Measurements from ENCODE around the gene DNAJC4.

The DNAJC4 gene

DNA sequence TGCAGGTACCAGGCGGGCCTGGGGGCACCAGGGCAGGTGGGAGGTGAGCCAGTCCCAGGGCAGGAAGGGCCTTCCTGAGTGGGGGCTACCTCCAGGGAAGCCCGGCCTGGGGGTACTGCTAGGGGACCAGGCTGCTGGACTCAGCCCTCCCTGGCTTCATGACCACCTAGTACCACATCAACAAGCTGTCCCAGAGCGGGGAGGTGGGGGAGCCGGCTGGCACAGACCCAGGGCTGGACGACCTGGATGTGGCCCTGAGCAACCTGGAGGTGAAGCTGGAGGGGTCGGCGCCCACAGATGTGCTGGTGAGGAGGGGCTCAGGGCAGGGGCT is 11.0 kb upstream of the DNAJC4 start:
- TF ChIP-seq, protein P1, sequence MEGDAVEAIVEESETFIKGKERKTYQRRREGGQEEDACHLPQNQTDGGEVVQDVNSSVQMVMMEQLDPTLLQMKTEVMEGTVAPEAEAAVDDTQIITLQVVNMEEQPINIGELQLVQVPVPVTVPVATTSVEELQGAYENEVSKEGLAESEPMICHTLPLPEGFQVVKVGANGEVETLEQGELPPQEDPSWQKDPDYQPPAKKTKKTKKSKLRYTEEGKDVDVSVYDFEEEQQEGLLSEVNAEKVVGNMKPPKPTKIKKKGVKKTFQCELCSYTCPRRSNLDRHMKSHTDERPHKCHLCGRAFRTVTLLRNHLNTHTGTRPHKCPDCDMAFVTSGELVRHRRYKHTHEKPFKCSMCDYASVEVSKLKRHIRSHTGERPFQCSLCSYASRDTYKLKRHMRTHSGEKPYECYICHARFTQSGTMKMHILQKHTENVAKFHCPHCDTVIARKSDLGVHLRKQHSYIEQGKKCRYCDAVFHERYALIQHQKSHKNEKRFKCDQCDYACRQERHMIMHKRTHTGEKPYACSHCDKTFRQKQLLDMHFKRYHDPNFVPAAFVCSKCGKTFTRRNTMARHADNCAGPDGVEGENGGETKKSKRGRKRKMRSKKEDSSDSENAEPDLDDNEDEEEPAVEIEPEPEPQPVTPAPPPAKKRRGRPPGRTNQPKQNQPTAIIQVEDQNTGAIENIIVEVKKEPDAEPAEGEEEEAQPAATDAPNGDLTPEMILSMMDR (IDR thresholded peaks at IDR 0.05; ENCODE audit: insufficient read depth, low read depth, low read length, missing control alignments) = no peak
- no peak for DNase-seq (ENCODE audit: low read depth)
- no peak overlapping the region for H3K4me3 ChIP-seq (ENCODE audit: low read depth, low read length)

DNA sequence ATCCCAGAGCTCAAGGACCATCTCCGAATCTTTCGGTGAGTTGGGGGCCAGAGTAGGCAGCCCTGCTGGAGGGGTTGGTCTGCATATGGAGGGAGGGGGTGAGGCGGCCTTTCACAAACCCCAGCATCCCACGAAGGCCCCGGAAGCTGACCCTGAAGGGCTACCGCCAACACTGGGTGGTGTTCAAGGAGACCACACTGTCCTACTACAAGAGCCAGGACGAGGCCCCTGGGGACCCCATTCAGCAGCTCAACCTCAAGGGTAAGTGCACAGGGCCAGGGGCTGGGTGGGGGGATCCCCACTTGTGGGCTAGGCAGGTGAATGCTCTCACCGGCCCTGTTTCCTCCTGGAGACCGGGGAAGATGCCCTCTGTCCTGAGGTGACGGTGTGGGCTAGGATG is 10.6 kb upstream of the DNAJC4 start:
- peak; percentile 5 for DNase-seq (ENCODE audit: low read depth)
- TF ChIP-seq, protein P1 (IDR thresholded peaks at IDR 0.05; ENCODE audit: insufficient read depth, low read depth, low read length, missing control alignments) = no peak
- no peak overlapping the region for H3K4me3 ChIP-seq (ENCODE audit: low read depth, low read length)

DNA sequence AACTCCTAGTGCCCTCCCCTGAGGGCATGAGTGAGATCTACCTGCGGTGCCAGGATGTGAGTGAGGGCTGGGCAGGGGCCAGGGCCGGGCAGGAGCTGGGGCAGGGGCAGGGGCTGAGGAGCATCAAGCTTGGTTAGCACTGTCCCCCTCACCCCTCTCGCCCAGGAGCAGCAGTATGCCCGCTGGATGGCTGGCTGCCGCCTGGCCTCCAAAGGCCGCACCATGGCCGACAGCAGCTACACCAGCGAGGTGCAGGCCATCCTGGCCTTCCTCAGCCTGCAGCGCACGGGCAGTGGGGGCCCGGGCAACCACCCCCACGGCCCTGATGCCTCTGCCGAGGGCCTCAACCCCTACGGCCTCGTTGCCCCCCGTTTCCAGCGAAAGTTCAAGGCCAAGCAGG is 10.1 kb upstream of the DNAJC4 start:
- TF ChIP-seq, protein P1 (IDR thresholded peaks at IDR 0.05; ENCODE audit: insufficient read depth, low read depth, low read length, missing control alignments) = no peak
- no peak for DNase-seq (ENCODE audit: low read depth)
- no peak overlapping the region for H3K4me3 ChIP-seq (ENCODE audit: low read depth, low read length)

DNA sequence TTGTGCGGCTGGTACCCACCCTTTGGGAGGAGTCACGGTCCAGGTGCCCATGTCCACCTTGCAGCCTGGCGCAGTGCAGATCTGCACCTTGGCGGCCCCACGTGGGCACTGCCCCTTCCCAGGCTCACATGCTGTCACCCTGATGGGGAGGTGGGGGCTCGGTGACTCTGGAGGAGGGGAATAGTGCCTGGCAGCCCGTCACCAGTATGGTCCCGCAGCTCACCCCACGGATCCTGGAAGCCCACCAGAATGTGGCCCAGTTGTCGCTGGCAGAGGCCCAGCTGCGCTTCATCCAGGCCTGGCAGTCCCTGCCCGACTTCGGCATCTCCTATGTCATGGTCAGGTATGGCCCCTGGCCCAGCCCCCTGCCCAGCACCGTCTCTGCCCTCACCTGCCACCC is 9.6 kb upstream of the DNAJC4 start:
- TF ChIP-seq, protein P1 (IDR thresholded peaks at IDR 0.05; ENCODE audit: insufficient read depth, low read depth, low read length, missing control alignments) = no peak
- no peak overlapping the region for H3K4me3 ChIP-seq (ENCODE audit: low read depth, low read length)
- no peak for DNase-seq (ENCODE audit: low read depth)

DNA sequence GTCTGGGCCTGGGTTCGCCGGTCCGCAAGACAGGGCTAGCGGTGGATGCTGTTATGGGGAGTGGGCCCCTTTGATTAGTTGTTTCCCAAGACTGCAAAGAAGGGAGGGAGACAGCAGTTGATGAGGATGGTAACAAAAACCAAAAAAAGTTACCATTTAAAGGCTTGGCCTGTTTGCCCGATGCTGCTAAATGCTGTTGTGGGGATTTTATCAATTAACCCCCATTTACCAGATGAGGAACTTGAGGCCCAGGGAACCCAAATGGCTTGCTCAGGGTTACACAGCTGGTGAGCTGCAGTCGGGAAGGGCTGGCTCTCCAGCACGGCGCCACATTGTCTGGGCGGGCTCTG is 7.7 kb upstream of the DNAJC4 start:
- DNase-seq (ENCODE audit: low read depth) = peak; percentile 10
- no peak overlapping the region for H3K4me3 ChIP-seq (ENCODE audit: low read depth, low read length)
- TF ChIP-seq, protein P1 (IDR thresholded peaks at IDR 0.05; ENCODE audit: insufficient read depth, low read depth, low read length, missing control alignments) = no peak

DNA sequence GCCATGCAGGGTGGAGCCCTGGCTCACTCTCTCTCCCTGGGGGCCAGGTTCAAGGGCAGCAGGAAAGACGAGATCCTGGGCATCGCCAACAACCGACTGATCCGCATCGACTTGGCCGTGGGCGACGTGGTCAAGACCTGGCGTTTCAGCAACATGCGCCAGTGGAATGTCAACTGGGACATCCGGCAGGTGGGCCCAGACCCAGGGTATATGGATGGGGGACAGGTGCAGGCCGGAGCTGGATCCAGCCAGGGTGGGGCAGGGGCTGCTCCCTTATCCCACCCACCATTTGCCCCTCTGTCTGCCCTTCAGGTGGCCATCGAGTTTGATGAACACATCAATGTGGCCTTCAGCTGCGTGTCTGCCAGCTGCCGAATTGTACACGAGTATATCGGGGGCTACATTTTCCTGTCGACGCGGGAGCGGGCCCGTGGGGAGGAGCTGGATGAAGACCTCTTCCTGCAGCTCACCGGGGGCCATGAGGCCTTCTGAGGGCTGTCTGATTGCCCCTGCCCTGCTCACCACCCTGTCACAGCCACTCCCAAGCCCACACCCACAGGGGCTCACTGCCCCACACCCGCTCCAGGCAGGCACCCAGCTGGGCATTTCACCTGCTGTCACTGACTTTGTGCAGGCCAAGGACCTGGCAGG is 7.2 kb upstream of the DNAJC4 start:
- DNase-seq (ENCODE audit: low read depth) = no peak
- no peak overlapping the region for H3K4me3 ChIP-seq (ENCODE audit: low read depth, low read length)
- TF ChIP-seq, protein P1 (IDR thresholded peaks at IDR 0.05; ENCODE audit: insufficient read depth, low read depth, low read length, missing control alignments) = no peak

DNA sequence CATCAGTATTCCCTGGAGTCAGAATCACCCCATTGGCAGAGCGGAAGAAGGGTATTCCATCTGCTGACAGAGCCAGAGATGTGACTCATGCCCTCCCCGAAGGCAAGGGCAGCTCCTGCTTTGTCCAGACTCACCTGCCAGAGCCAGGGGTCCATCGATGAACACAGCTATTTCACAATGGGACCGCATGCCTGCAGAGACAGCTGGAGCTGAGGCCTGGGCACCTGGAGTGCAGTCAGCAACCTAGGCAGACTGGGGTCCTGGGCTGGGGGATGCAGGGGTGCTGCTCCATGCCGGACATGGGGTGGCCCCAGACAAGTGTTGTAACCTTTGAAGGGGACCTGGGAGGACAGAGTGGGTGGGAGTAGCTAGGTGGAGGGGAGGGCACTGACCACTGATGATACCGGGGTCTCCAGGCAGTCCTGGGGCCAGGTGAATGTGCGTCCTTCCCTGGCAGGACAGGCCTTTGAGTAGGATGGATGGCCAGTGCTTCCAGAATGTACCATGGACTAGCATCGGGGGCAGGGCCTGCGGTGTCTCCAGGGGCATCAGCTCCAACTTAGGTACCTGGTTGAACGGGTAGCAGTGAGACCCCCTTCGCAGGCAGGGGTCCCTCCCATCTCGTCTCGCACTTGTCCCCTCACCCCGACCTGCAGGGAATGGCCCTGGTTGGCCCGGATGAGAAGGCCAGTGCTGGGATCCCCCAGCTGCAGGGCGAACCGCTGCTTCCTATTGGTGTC is 6.0 kb upstream of the DNAJC4 start:
- TF ChIP-seq, protein P1 (IDR thresholded peaks at IDR 0.05; ENCODE audit: insufficient read depth, low read depth, low read length, missing control alignments) = no peak
- no peak for DNase-seq (ENCODE audit: low read depth)
- peak overlapping the region; percentile 94 for H3K4me3 ChIP-seq (ENCODE audit: low read depth, low read length)

All from GM12865 (cell line).